ENCODE results near the gene WASF1.

WASF1 gene

GRCh38 chr6:110179406-110180227 is at the start of gene WASF1:
Gene WASF1, minus strand, starts transcription at chr6:110179670. Its CDS starts 52,069 bp downstream, at chr6:110127601.
- DNase-seq (ENCODE audit: low spot score): peak; percentile 96

GRCh38 chr6:110226261-110226660 is 46.8 kb upstream of the WASF1 start:
- no peak for DNase-seq (ENCODE audit: low spot score)

- DNase-seq (ENCODE audit: low spot score): no peak
These were observed 42.3 kb upstream of the WASF1 start for GRCh38 chr6:110221738-110222137.

- DNase-seq (ENCODE audit: low spot score): no peak
These were observed 37.8 kb upstream of the WASF1 start for GRCh38 chr6:110217266-110217665.

GRCh38 chr6:110216140-110216539 is 36.7 kb upstream of the WASF1 start:
- no peak for DNase-seq (ENCODE audit: low spot score)

GRCh38 chr6:110214338-110214737 is 34.9 kb upstream of the WASF1 start:
- DNase-seq (ENCODE audit: low spot score): no peak

GRCh38 chr6:110211753-110212152 is 32.3 kb upstream of the WASF1 start:
- no peak for DNase-seq (ENCODE audit: low spot score)

- DNase-seq (ENCODE audit: low spot score): no peak
These were observed 28.2 kb upstream of the WASF1 start for GRCh38 chr6:110207652-110208051.

- DNase-seq (ENCODE audit: low spot score): no peak
These were observed 21.8 kb upstream of the WASF1 start for GRCh38 chr6:110201151-110201884.

GRCh38 chr6:110198561-110198960 is 19.1 kb upstream of the WASF1 start:
- no peak for DNase-seq (ENCODE audit: low spot score)

- no peak for DNase-seq (ENCODE audit: low spot score)
These were observed 17.4 kb upstream of the WASF1 start for GRCh38 chr6:110196874-110197273.

- no peak for DNase-seq (ENCODE audit: low spot score)
These were observed 16.2 kb upstream of the WASF1 start for GRCh38 chr6:110195639-110196038.

GRCh38 chr6:110191477-110191876 is 12.0 kb upstream of the WASF1 start:
- no peak for DNase-seq (ENCODE audit: low spot score)

- DNase-seq (ENCODE audit: low spot score): no peak
These were observed 11.3 kb upstream of the WASF1 start for GRCh38 chr6:110190726-110191125.

- no peak for DNase-seq (ENCODE audit: low spot score)
These were observed 9.3 kb upstream of the WASF1 start for GRCh38 chr6:110188791-110189190.

- DNase-seq (ENCODE audit: low spot score): no peak
These were observed 6.4 kb upstream of the WASF1 start for GRCh38 chr6:110185879-110186278.

GRCh38 chr6:110183292-110183885 is 3.9 kb upstream of the WASF1 start:
- no peak for DNase-seq (ENCODE audit: low spot score)

- DNase-seq (ENCODE audit: low spot score): peak; percentile 58
These were observed 1.9 kb upstream of the WASF1 start for GRCh38 chr6:110181131-110182030.

- DNase-seq (ENCODE audit: low spot score): peak; percentile 26
These were observed 948 bp upstream of the WASF1 start, which contains the start of gene CDC40 for GRCh38 chr6:110180228-110181008. Gene CDC40, plus strand, starts transcription at chr6:110180427. Its CDS starts 18 bp downstream, at chr6:110180445.

- peak; percentile 40 for DNase-seq (ENCODE audit: low spot score)
These were observed 654 bp downstream of the WASF1 start for GRCh38 chr6:110178626-110179405.
